Hindlimb muscle (tissue), 1 donor: ENCODE results near the gene TMEM41B. TPM values are rescaled to one million over a fixed set of nuclear protein-coding genes. Genes with fewer than 3 reads are reported as not detected.
A peak's percentile ranks its signal among the peaks of the same experiment; 100 is the strongest.
"Not testable (repeated sequence)": the region's sequence is repeated elsewhere in the genome, so short reads cannot be mapped to it uniquely, and the experiment has no call there.

Source experiments
- DNase-seq: peaks from one replicate; pipeline ENCODE4 v3.0.0-alpha.2; 2013
- polyA plus RNA-seq: library from polyadenylated mRNA; unstranded; fragments of 120-200 nt; gene quantifications from one replicate; pipeline ENCODE4 v1.2.1, GENCODE V29; 2013; ENCODE audit not compliant: insufficient read length

Gene TMEM41B
- polyA plus RNA-seq, 1 donor: 14.9 TPM

DNA sequence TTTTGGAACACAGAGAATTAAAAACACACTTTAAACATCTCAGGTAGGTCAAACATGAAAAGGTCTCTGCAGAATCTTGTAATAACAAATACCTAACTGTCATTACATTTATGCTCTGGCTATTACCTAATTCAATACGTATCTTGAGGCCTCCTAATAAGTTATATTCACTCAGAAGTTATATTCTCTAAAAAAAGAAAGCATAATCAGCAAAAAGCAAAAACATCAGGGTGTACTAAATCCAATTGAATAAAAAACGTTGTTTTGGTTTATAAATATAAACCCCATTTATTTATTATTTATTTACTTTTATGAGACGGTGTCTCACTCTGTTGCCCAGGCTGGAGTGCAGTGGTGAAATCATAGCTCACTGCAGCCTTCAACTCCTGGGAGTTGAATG, 10.2 kb downstream of the TMEM41B start:
- no peak for DNase-seq

DNA sequence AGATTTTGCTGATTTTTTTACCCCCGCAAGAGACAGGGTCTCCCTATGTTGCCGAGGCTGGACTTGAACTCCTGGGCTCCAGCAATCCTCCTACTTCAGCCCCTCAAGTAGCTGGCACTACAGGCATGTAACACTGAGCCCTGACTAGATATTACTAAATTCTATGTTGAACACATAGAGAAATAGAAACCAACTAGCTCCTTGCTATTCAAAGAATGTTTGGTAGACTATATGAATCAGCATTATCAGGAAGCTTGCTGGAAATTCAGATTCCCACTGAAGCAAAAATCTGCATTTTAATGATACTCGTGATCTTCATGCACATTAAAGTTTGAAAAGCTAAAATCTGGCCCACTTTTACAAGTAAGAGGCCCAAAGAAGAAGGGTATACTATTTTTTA, 11.9 kb downstream of the TMEM41B start:
- no peak for DNase-seq

DNA sequence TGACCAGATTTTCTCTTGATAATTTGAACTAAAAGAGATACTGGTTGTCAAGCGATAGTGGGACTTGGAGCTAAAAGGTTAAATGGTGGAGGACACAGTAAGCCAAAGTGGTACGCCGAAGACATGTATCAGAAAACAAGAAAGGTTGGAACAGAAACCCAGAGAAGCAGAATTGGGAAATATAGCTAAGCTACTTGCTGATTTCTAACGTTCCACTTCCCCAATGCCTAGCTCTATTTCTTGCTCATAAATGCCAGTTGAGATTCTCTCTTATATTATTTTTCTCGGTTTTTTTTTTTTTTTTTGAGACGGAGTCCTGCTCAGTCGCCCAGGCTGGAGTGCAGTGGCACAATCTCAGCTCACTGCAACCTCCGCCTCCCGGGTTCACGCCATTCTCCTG, 12.7 kb downstream of the TMEM41B start:
- DNase-seq: no peak

- no peak for DNase-seq
These were observed 20.7 kb downstream of the TMEM41B start for GRCh38 chr11:9293646-9294045.

GRCh38 chr11:9285850-9286587, 28.4 kb downstream of the TMEM41B start:
- DNase-seq: no peak

- no peak for DNase-seq
These were observed 33.6 kb downstream of the TMEM41B start for GRCh38 chr11:9280655-9281301.

GRCh38 chr11:9277176-9277575, 37.2 kb downstream of the TMEM41B start:
- no peak for DNase-seq

GRCh38 chr11:9276571-9276970, 37.8 kb downstream of the TMEM41B start:
- no peak for DNase-seq

DNA sequence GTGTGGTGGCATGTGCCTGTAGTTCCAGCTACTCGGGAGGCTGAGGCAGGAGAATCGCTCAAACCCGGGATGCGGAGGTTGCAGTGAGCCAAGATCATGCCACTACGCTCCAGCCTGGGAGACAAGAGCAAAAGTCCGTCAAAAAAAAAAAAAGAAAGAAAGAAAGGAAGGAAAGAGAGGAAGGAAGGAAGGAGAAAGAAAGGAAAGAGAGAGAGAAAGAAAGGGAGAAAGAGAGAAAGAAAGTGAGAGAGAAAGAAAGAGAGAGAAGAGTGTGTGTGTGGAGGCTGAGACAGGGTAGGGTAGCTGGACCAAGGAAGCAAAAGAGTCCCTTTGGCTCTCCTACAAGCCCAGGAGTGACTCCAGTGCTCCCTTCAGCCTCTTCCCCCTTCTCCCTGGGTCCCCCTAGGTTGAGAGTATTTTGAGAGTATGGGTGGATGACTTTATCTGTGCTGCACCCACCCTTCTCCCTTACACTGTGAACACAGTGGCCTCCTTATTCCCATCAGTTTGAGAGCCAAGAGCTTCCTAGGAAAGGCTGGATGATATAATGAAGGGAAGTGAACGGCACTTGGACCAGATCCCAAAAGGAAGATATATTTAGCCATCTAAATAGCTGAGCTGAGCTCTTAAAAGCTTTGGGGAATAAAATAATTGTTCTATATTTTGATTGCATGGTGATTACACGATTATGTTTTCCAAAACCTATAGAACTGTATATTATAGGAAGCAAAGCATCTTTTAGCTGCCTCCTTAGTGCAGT, 39.7 kb downstream of the TMEM41B start:
- DNase-seq: peak; percentile 61

DNA sequence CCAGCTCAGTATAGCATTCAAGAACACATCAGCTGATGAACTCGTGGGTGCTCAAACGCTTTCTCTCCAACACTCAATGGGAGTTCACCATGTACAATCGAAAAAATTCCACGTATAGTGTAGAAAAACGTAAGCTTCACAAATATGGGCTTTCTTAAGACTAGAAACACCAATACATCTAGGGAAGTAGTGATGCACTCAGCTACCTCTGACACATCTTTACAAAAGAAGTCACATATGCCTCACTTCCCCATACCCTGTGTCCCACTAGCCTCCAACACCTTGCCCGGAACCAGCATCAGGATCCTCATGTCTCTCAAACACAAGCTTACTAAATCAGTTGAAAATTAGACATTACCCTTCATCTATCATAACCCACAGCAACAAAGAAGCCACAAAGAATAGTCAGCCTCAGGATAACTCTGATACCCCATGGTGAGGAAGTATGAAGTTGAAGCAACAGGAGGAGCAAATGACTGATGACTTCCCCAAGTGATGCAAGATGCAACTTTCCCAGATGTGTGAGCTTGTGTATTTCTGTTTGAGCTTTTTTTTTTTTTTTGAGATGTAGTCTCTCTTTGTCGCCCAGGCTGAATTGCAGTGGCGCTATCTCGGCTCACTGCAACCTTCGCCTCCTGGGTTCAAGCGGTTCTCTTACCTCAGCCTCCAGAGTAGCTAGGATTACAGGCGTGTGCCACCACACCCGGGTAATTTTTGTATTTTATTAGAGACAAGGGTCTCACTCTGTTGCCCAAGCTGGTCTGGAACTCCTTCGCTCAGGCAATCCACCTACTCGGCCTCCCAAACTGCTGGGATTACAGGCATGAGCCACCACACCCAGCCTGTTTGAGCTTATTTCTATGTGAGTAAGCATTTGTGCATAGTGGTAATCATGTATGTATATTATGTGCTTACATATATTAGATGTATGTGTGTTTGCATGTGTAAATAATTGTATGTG, 40.7 kb downstream of the TMEM41B start:
- no peak for DNase-seq

DNA sequence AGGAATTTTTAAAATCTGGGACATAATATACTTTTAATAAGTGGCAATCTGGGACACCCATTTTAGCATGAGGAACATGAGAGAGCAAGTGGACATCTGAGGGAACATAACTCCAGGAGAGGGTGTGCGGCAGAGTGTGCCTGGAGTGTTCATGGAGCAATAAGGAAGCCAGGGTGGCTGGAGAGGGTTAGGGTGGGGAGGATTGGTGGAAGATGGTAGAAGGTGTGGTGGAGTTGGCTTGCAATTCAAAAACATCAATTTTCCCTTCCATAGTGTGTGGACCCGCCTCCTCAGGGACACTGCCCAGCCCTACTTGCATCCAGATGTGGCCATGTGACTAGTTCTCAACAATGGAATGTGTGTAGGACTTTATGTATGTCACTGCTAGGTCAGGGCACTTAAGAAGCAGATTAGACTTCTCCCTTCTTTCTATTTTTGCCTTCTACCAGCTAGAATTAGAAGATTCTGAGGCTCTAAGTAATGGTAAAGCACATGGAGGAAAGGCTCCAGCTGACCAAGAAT, 44.8 kb downstream of the TMEM41B start:
- DNase-seq: no peak

DNA sequence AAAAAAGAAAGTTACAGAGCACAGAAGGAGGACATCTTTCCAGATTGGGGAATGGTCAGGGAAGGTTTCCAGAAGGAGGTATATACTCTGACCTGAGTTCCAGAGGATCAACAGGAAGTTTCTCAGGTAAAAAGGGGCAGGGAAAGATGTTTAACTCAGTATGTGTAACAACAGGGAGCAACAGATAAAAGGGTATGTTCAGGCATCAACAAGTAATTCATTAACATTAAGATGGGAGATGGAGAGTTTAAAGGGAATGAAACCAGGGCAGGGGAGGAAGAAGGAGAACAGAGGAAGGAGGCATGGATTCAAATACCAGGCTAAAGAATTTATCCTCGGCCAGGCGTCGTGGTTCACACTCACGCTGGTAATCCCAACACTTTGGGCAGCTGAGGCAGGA, 46.7 kb downstream of the TMEM41B start:
- DNase-seq: no peak

- DNase-seq: no peak
These were observed 47.5 kb downstream of the TMEM41B start for GRCh38 chr11:9266926-9267325.

- DNase-seq: no peak
These were observed 48.2 kb downstream of the TMEM41B start for GRCh38 chr11:9266132-9266736.

- DNase-seq: peak; percentile 93
These were observed 48.9 kb downstream of the TMEM41B start, which contains the start of gene DENND5A for GRCh38 chr11:9265211-9266131. Gene DENND5A (minus strand): TSS chr11:9265350. CDS start chr11:9265069, 281 bp downstream.

DNA sequence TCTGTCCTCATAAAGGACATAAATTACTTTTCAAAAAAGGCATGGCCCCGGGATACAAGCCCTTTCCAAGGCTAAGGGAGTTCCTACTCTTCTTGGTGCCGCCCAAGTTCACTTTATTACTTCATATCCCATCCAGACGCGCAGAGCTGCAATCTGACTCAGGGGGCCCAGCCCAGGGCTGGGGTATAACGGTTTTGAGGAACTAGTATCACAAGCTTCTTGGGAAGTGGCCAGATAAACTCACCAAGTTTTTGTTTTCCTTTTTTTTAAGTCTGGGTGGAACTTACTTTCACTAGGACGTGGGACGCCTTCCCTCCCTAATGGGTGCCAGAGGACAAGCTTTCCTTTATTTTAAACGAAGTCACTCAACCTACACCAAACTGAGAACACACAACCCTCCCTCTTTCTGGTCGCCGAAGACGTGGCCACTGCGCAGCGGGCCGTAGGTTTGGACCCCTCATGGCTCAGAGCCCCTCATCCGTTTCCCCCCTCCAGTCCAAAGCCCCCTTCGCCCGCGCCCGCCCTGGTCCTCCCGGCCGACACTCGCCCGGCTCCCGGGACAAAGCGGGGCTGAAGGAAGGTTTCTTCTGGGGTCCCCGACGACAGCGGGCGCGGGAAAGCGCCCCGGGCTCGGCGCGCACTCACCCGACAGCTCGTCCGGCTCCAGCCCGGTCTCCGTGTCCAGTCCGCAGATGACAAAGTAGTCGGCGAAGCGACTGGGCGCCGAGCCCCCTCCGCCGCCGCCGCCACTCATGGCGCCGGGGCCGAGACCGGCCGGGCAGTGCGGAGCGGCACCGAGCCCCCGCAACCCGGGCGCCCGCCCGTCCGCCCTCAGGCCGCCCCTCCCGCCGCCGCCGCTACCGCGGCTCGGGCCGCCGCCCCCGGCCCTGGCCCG, 49.8 kb downstream of the TMEM41B start:
- peak; percentile 83 for DNase-seq

DNA sequence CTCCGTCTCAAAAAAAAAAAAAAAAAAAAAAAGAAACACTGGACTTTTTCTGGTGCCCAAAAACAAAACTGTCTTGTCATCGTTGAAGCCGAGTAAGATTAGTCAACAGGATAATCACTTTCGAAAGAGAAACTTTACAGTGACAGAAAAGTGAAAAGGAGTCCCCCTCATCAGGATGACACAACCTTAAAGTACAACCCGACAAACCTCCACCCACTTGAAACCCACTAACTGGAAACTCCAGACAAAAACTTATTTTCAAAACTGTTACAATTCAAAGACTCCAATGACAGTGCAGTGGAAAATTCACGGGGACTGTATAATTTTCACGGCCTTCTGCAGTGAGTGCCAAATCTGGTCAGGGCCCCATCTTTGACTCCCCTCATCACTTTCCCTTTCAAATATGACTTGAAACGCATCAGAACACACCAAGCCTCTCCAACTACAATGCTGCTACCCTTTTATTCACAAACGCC, 50.5 kb downstream of the TMEM41B start:
- peak; percentile 54 for DNase-seq

DNA sequence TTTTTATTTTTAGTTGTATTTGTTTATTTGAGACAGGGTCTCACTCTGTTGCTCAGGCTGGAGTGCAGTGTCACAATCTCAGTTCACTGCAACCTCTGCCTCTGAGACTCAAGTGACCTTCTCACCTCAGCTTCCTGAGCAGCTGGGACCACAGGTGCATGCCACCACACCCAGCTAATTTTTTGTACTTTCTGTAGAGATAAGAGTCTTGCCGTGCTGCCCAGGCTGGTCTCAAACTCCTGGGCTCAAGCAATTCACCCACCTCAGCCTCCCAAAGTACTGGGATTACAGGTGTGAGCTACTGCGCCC, 53.6 kb downstream of the TMEM41B start:
- DNase-seq: not testable (repeated sequence)
